HG02973 (cell line): Measurements from ENCODE around the gene B3GNT7.
A peak's percentile ranks its signal among the peaks of the same experiment; 100 is the strongest.
"Not testable (repeated sequence)": the region's sequence is repeated elsewhere in the genome, so short reads cannot be mapped to it uniquely, and the experiment has no call there.

Source experiments
- ATAC-seq: cut with Tn5 transposase; IDR thresholded peaks from one replicate; pipeline ENCODE4 v1.9.1; 2021; ENCODE audit warnings: moderate library complexity; ENCODE audit not compliant: unreplicated experiment

B3GNT7 gene

GRCh38 chr2:231395188-231396057 is at the start of gene B3GNT7:
B3GNT7 (plus strand) TSS chr2:231395710; CDS start chr2:231395804, 94 bp downstream.
- ATAC-seq = no peak

GRCh38 chr2:231347081-231347480 is 48.4 kb upstream of the B3GNT7 start:
- no peak for ATAC-seq

DNA sequence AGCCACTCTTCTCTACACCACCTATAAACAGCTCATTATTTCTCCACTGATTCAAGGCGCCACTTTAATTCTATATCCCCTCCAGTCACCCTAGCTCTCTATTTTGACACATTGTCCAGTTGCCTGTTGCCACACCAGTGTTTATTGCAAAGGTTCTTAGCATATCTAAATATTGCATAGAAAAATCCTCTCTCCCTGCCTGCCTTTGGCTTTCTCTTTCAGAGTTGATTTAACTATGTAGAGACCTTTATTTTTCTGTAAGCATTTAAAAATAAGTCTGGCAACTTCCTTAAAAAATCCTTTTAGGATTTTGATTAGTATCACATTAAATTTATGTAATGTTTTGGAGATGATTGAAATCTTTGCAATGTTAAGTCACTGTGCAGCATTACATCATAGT is 47.9 kb upstream of the B3GNT7 start:
- no peak for ATAC-seq

DNA sequence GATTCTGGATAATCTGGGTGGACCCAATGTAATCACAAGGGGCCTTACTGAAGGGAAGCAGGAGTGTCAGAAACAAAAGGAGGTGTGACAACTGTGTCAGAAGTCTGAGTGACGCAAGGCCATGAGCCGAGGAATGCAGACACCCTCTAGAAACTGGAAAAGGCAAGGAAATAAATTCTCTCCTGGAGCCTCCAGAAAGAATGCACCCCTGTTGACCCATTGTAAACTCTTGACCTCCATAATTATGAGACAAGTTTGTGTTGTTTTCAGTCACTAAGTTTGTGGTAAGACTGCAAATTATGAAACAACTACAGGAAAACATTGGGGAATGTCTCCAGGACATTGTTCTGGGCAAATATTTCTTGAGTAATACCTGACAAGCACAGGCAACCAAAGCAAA is 47.3 kb upstream of the B3GNT7 start:
- ATAC-seq = no peak

DNA sequence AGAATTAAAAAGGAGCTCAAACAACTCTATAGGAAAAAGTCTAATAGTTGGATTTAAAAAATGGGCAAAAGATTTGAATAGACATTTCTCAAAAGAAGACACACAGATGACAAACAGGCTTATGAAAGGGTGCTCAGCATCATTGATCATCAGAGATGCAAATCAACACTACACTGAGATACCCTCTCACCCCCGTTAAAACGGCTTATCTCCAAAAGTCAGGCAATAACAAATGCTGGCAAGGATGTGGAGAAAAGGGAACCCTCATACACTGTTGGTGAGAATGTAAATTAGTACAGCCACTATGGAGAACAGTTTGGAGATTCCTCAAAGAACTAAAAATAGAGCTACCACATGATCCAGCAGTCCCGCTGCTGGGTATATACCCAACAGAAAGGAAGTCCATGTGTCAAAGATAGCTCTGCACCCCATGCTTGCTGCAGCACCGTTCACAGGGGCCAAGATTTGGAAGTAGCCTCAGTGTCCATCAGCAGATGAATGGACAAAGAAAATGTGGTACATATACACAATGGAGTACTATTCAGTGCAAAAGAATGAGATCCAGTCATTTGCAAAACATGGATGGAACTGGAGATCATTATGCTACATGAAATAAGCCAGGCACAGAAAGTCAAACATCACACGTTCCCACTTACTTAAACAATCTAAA is 46.7 kb upstream of the B3GNT7 start:
- ATAC-seq = no peak

GRCh38 chr2:231349374-231349735 is 46.2 kb upstream of the B3GNT7 start:
- not testable (repeated sequence) for ATAC-seq

DNA sequence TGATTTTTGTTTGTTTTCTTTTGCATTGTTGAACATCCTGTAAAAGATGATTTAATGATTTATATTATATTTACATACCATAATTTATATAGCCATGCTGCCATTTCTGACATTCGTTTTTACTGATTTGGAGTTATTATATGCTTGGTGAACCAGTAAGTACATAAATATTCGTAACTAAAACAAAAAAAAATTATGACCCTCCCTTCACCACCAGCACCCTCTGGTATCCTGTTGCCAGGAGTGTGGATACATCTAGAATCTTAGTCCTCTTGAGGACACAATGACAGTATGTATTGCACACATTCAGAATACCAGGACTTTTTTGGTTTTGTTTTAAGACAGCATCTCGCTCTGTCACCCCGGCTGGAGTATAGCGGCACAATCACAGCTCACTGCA is 43.9 kb upstream of the B3GNT7 start:
- ATAC-seq = no peak

- no peak for ATAC-seq
Measured at GRCh38 chr2:231353469-231353868, 42.0 kb upstream of the B3GNT7 start.

GRCh38 chr2:231355508-231356465 is 39.7 kb upstream of the B3GNT7 start:
- no peak for ATAC-seq

DNA sequence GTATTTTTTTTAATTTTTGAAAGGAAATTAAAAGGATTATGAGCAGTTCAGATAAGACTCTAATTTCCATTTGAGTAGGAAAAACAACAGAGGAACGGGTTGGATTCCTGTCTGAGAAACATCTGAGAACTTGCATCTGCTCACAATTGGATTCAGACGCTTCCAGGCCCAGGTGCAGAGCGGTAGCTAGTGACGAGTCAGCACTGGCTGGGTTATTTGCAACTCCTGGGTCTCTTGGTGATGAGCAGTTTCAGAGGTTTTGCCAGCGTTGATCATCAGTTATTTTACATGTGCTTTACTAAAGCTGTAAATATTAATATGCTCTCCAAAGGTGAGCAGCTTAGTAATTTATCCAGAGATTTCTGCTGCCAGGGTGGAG is 39.1 kb upstream of the B3GNT7 start:
- ATAC-seq = no peak

DNA sequence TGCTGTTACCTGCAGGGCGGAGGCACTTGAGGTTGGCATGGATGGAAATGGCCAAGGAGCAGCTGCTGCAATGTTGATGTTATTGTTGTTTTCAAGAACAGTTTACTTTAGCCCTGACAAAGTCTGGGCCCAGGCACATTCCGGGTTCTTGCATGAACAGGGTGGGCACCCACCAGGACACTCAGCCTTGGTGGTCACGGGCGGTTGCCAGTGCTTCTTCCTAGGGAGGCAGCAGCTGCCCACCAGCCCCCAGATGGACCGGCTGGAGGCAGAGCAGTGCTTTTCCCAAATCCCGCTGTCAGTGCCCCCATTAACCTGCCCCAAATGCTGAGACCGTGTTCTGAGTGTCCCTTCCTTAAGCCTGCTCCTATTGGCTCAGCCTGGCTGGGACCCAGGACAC is 38.5 kb upstream of the B3GNT7 start:
- ATAC-seq = no peak

- ATAC-seq = no peak
Measured at GRCh38 chr2:231357931-231358330, 37.6 kb upstream of the B3GNT7 start.

DNA sequence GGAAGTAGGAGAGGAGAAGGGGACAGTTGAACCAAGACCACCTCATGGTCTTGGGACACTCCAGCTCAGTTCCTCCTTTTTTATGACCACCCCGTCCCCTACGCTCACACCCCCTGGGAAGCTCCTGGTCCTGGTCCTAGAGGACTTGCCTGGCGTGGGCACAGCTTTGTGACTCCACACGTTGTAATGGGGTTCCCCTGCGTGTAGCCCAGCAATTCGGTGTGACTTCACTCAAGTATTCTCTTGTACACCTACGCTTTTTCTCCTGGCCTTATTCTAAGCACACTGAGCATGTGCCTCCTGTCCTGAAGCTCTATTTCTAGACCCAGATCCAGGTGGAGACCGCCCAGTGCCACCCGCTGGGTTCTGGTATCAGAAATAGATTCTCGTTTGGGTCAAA is 36.1 kb upstream of the B3GNT7 start:
- no peak for ATAC-seq

- no peak for ATAC-seq
Measured at GRCh38 chr2:231359948-231360347, 35.6 kb upstream of the B3GNT7 start.

DNA sequence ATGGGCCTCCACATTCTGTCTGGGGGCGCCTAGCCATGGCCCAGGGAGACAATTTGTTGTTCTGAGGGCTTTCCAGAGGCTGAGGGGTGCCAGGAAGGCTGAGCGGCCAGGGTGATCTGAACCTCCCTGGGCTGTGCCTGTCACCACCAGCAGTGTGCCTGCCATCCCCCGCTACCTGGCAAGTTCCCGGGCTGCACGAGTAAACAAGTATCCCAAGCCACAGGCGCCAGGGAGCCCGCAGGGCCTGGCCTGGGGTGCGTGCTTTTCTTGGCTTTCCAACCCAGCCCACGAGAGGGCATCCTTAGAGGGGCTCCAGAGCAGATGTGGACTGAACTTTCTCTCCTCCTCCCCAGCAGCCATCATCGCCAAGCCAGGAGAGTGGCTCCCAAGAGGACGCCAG is 35.1 kb upstream of the B3GNT7 start:
- no peak for ATAC-seq

DNA sequence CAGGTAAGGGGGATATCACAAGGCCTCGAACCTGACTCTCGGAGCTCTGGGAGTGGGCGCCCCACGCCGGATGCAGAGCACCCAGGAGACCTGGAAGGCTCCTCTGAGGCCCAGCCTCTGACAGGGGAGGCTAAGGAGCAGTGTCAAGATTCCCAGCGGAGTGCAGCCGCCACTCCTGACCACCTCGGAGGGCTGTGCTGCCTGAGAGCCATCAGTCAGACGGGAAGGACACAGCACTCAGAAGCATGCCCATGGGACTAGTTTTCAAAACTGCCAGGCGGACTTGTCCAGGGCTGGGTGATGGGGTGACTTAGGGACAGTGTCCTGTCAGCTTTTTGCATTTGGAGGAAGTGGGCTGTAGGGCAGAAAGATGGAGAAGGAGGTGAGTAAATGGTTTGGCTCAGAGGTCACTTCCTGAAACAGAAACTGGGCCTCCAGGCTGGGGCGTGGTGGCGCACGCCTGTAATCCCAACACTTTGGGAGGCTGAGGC is 34.6 kb upstream of the B3GNT7 start:
- ATAC-seq = no peak

GRCh38 chr2:231361701-231362554 is 33.6 kb upstream of the B3GNT7 start:
- peak; percentile 79 for ATAC-seq

- ATAC-seq = no peak
Measured at GRCh38 chr2:231362555-231363184, 32.8 kb upstream of the B3GNT7 start.

DNA sequence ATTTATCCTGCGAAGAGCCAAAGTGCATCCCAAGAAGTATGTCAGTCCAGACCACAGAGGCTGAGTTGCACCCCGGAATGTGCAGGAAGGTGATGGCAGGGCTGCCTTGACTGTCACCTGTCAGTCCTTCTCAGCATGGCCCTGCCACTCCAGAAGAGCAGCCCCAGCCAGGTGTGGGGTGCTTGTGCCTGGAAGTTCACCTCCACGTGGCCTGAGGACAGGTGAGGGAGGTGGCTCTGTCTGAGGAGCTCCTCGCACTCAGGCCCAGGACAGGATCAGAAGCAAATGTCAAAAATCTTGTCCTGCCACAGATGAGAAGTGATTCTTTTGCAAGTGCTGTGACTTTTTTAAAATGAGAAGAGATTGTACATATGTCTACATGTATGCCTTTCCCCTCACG is 31.4 kb upstream of the B3GNT7 start:
- ATAC-seq = no peak
